GM12878 (cell line): Measurements from ENCODE around the gene OR5AU1. TPM values are rescaled to one million over a fixed set of nuclear protein-coding genes. Genes with fewer than 3 reads are reported as not detected.

Experiments used
- ATAC-seq: fragments of 200-7000 bp; cut with Tn5 transposase; 3 replicates; pipeline ENCODE4 v1.9.1; 2020; ENCODE audit warnings: mild to moderate bottlenecking, moderate library complexity
- BruUV-seq: library from RNA; stranded (reverse); fragments of 400-500 nt; replicated peaks from 2 replicates; lab custom pipeline; 2021; lab: Mats Ljungman, UMichigan
- CTCF ChIA-PET: fragments of 300-600 bp; sonication (Branson Sonifier 250); formaldehyde crosslinking; extraction: SDS; loops from one replicate; lab custom pipeline; 2021; ENCODE audit warnings: inconsistent platforms; lab: Yijun Ruan, JAX
- POLR2A ChIA-PET: fragments of 350-600 bp; formaldehyde crosslinking; extraction: SDS; loops from one replicate; lab custom pipeline; 2021; ENCODE audit warnings: inconsistent platforms; lab: Charles Lee
- RAD21 ChIA-PET: fragments of 300-600 bp; sonication (Branson Sonifier 250); formaldehyde crosslinking; loops from one replicate; lab custom pipeline; 2023; ENCODE audit warnings: antibody characterized with exemption; ENCODE audit not compliant: unreplicated experiment; lab: Charles Lee
- SMC1A ChIA-PET: fragments of 300-600 bp; sonication (Branson Sonifier 250); formaldehyde crosslinking; loops from one replicate; lab custom pipeline; 2023; ENCODE audit not compliant: unreplicated experiment, uncharacterized antibody; lab: Charles Lee
- DNase-seq: peaks from one replicate; pipeline ENCODE4 v3.0.0-alpha.2; 2011; ENCODE audit warnings: low read depth, low spot score
- FAIRE-seq: peaks from 3 replicates; lab custom pipeline; 2011; peaks lifted over from hg19 to GRCh38; lab: Jason Lieb, UNC
- H2AFZ ChIP-seq: 2 replicates; pipeline ENCODE4 v1.6.0; 2011; ENCODE audit warnings: low read depth, low read length, control low read depth; ENCODE audit not compliant: control insufficient read depth
- H3K27ac ChIP-seq: 2 replicates; pipeline ENCODE4 v1.5.1; 2011; ENCODE audit warnings: control low read depth; ENCODE audit not compliant: control insufficient read depth, insufficient read depth
- H3K27me3 ChIP-seq, 2 experiments: replicated peaks in 1 of 2; 2 replicates each; pipeline versions ENCODE4 v1.6.0 to v1.6.1; 2011; ENCODE audit warnings: low read length in 1 of 2; ENCODE audit not compliant: control insufficient read depth in 2 of 2, insufficient read depth in 2 of 2
- H3K36me3 ChIP-seq, 2 experiments: 2 replicates each; pipeline ENCODE4 v1.5.1; 2011; ENCODE audit warnings: low read length in 1 of 2; ENCODE audit not compliant: control insufficient read depth in 2 of 2, insufficient read depth in 2 of 2
- H3K4me1 ChIP-seq: 2 replicates; pipeline ENCODE4 v1.6.1; 2011; ENCODE audit warnings: mild to moderate bottlenecking, low read length, moderate library complexity, mixed read lengths; ENCODE audit not compliant: control insufficient read depth, insufficient read depth
- H3K4me2 ChIP-seq: 2 replicates; pipeline ENCODE4 v1.6.0; 2011; ENCODE audit warnings: control low read depth; ENCODE audit not compliant: control insufficient read depth, insufficient read depth
- H3K4me3 ChIP-seq: fragments of 200-600 bp; sonication (generic); 2 replicates; pipeline ENCODE4 v1.5.1; 2016
- H3K79me2 ChIP-seq: 2 replicates; pipeline ENCODE4 v1.6.0; 2011; ENCODE audit warnings: low read length; ENCODE audit not compliant: control insufficient read depth, insufficient read depth
- H3K9ac ChIP-seq: 2 replicates; pipeline ENCODE4 v1.8.0; 2011; ENCODE audit warnings: low read length, control low read depth, mixed read lengths; ENCODE audit not compliant: control insufficient read depth, insufficient read depth
- H3K9me3 ChIP-seq: replicated peaks from 3 replicates; pipeline ENCODE4 v1.5.1; 2011; ENCODE audit warnings: mild to moderate bottlenecking, low read length; ENCODE audit not compliant: control insufficient read depth, insufficient read depth
- H4K20me1 ChIP-seq: 2 replicates; pipeline ENCODE4 v1.6.0; 2011; ENCODE audit not compliant: control insufficient read depth, insufficient read depth
- BCL11A ChIP-seq: IDR thresholded peaks from 2 replicates; pipeline ENCODE4 v1.6.1; 2011; ENCODE audit warnings: low read depth, low read length
- BCL3 ChIP-seq: IDR thresholded peaks from 2 replicates; pipeline ENCODE4 v1.6.1; 2011; ENCODE audit warnings: borderline replicate concordance, low read depth, mild to moderate bottlenecking, moderate library complexity, low read length; ENCODE audit not compliant: insufficient read depth, poor library complexity, severe bottlenecking
- BHLHE40 ChIP-seq, 2 experiments: fragments of 450-650 bp in 1 of 2; IDR thresholded peaks; 2 replicates each; pipeline ENCODE4 v1.6.1; 2011 to 2017; ENCODE audit warnings: low read depth in 2 of 2, borderline replicate concordance in 1 of 2, improper control_type of control experiment in 1 of 2, low read length in 1 of 2, mild to moderate bottlenecking in 1 of 2
- CHD1 ChIP-seq: IDR thresholded peaks from 2 replicates; pipeline ENCODE4 v1.6.1; 2012; ENCODE audit warnings: low read depth, low read length, improper control_type of control experiment
- EP300 ChIP-seq, 2 experiments: fragments of 150-350 bp in 1 of 2; IDR thresholded peaks; 2 replicates each; pipeline ENCODE4 v1.6.1; 2011 to 2012; ENCODE audit warnings: low read depth in 2 of 2, low read length in 2 of 2, borderline replicate concordance in 1 of 2, improper control_type of control experiment in 1 of 2, inconsistent platforms in 1 of 2; ENCODE audit not compliant: control insufficient read depth in 1 of 2
- ESRRA ChIP-seq: IDR thresholded peaks from 2 replicates; pipeline ENCODE4 v1.6.1; 2012; ENCODE audit warnings: mild to moderate bottlenecking, low read length, improper control_type of control experiment
- HDAC2 ChIP-seq: fragments of 200-600 bp; sonication (generic); IDR thresholded peaks from 2 replicates; pipeline ENCODE4 v1.6.1; 2017
- HDAC6 ChIP-seq: fragments of 200-600 bp; sonication (generic); IDR thresholded peaks from one replicate; pipeline ENCODE4 v1.8.0; 2017; ENCODE audit warnings: antibody characterized with exemption; ENCODE audit not compliant: unreplicated experiment
- KDM1A ChIP-seq: fragments of 200-600 bp; sonication (generic); IDR thresholded peaks from 2 replicates; pipeline ENCODE4 v1.6.1; 2016; ENCODE audit warnings: borderline replicate concordance
- KLF5 ChIP-seq: fragments of 450-650 bp; IDR thresholded peaks from 2 replicates; pipeline ENCODE4 v1.6.1; 2014; ENCODE audit warnings: mild to moderate bottlenecking; ENCODE audit not compliant: partially characterized antibody
- POLR2AphosphoS2 ChIP-seq: IDR thresholded peaks from 2 replicates; pipeline ENCODE4 v1.6.1; 2011; ENCODE audit warnings: low read depth, mild to moderate bottlenecking, low read length, improper control_type of control experiment, moderate library complexity
- ZNF217 ChIP-seq: fragments of 450-650 bp; IDR thresholded peaks from 2 replicates; pipeline ENCODE4 v1.6.1; 2017; ENCODE audit warnings: antibody characterized with exemption, mild to moderate bottlenecking
- WGBS: methylation state at CpG from one replicate; pipeline ENCODE4 v1.1.6; 2016; ENCODE audit warnings: low lambda C conversion rate; ENCODE audit not compliant: insufficient replicate concordance, insufficient coverage; ENCODE audit errors: missing lambda C conversion rate; 5-methylcytosine and 5-hydroxymethylcytosine counted together
- in situ Hi-C: fragments of 300-500 bp; cut with MboI; formaldehyde crosslinking; loops from 9 replicates; pipeline ENCODE4 v1.14.3; 2018; ENCODE audit warnings: mixed read lengths
- intact Hi-C: fragments of 100-400 bp; cut with micrococcal nuclease; formaldehyde crosslinking; loops from one replicate; pipeline ENCODE4 v1.14.2; 2022; ENCODE audit not compliant: unreplicated experiment
- polyA plus RNA-seq, 11 experiments: library from polyadenylated mRNA; depleted of rRNA in 4 of 11; unstranded in 6 of 11; stranded (reverse) in 5 of 11; fragments of >200 nt; fragmentation: Nextera tagmentation in 4 of 11; fragmentation: Illumina TruSeq in 1 of 11; extraction: Ambion mirVana in 4 of 11; extraction: Trizol in 1 of 11; gene quantifications; 1 replicate in 1 of 11; 2 replicates in 10 of 11; pipeline versions ENCODE4 v1.2.1 to v1.2.3, GENCODE V29; 2011 to 2016; ENCODE audit warnings: inconsistent platforms in 2 of 11, missing spikeins in 2 of 11, low read depth in 1 of 11
- total RNA-seq, 4 experiments: library from RNA; depleted of rRNA in 3 of 4; stranded (reverse); fragments of >200 nt in 3 of 4; fragmentation: Illumina TruSeq in 1 of 4; extraction: Trizol in 1 of 4; gene quantifications; 2 replicates each; pipeline versions ENCODE4 v1.2.1 to v1.2.3, GENCODE V29; 2013 to 2021

Gene OR5AU1
- total and polyA plus RNA-seq, 10 of the 15 experiments (the other 5 are each of a cell fraction or from before 2014, with no cell fraction given): not detected

- no peaks in the 10 kb centered on the region for H3K9me3 ChIP-seq
- FAIRE-seq (no peak), ATAC-seq (no peak), DNase-seq (no peak)
- POLR2A ChIA-PET: no interaction called here
- in situ Hi-C loops: no loop called here
- H3K9ac ChIP-seq: no peak overlapping the region
- 64% methylated on average over 1 of the region's 1 CpG for WGBS
- H3K79me2 ChIP-seq: no peaks in the 10 kb centered on the region
- no peak overlapping the region for H3K4me3 ChIP-seq
- no peaks in the 10 kb centered on the region; the same call in 1 of the 2 replicates for H4K20me1 ChIP-seq
- no peak overlapping the region for H2AFZ ChIP-seq
- CTCF ChIA-PET: interaction anchor here (0.7 to 2.2 kb wide), 3 partner anchors 12 to 51 kb away, joined by 3 to 10 read pairs (median 7); no protein-coding TSS in a partner anchor
- SMC1A ChIA-PET: interaction anchor here (0.7 to 1.2 kb wide), 2 partner anchors 10 to 13 kb away, joined by 3 read pairs; no protein-coding TSS in a partner anchor
- H3K4me1 ChIP-seq: no peaks in the 10 kb centered on the region
- H3K4me2 ChIP-seq: no peak overlapping the region
- BruUV-seq: no TSS peak
- no peak overlapping the region for H3K27ac ChIP-seq
- no peaks in the 10 kb centered on the region; a peak in 2 of 4 replicates for H3K27me3 ChIP-seq
- no peak for TF ChIP-seq CHD1
- TF ChIP-seq BCL11A: no peak
- no peak for TF ChIP-seq KDM1A
- TF ChIP-seq BHLHE40 (IDR thresholded peaks at IDR 0.05; ENCODE audit: borderline replicate concordance in 1 of 2, low read depth in 2 of 2, low read length in 1 of 2): no peak
- TF ChIP-seq EP300 (IDR thresholded peaks at IDR 0.05; ENCODE audit: borderline replicate concordance in 1 of 2, control insufficient read depth in 1 of 2, low read depth in 2 of 2, low read length in 2 of 2): no peak
- no peak for TF ChIP-seq KLF5
- TF ChIP-seq POLR2AphosphoS2: no peak
- no peak for TF ChIP-seq HDAC2
- no peak for TF ChIP-seq ZNF217
- TF ChIP-seq BCL3: no peak
- no peak for TF ChIP-seq ESRRA
- no peak for TF ChIP-seq HDAC6
- H3K36me3 ChIP-seq: no peaks in the 10 kb centered on the region
- intact Hi-C loops: no loop called here
- RAD21 ChIA-PET: interaction anchor here (0.6 kb wide), 1 partner anchor 108 kb away, joined by 3 read pairs; no protein-coding TSS in a partner anchor
These were observed 32.4 kb downstream of the OR5AU1 start for GRCh38 chr14:21123429-21123828.
